Stimulated activated CD8-positive, alpha-beta memory T cell treated with anti-CD3 and anti-CD28 coated beads, Interleukin-12 subunit alpha, Interleukin-12 subunit beta, amount 100 ng/mL, for 24 hours (primary cell): ENCODE results near the gene UBA6.
A peak's percentile ranks its signal among the peaks of the same experiment; 100 is the strongest.
"Not testable (repeated sequence)": the region's sequence is repeated elsewhere in the genome, so short reads cannot be mapped to it uniquely, and the experiment has no call there.

Experiments used
- DNase-seq: peaks from one replicate; pipeline ENCODE4 v3.0.0-alpha.2; 2020; ENCODE audit errors: extremely low read depth

UBA6 gene

DNA sequence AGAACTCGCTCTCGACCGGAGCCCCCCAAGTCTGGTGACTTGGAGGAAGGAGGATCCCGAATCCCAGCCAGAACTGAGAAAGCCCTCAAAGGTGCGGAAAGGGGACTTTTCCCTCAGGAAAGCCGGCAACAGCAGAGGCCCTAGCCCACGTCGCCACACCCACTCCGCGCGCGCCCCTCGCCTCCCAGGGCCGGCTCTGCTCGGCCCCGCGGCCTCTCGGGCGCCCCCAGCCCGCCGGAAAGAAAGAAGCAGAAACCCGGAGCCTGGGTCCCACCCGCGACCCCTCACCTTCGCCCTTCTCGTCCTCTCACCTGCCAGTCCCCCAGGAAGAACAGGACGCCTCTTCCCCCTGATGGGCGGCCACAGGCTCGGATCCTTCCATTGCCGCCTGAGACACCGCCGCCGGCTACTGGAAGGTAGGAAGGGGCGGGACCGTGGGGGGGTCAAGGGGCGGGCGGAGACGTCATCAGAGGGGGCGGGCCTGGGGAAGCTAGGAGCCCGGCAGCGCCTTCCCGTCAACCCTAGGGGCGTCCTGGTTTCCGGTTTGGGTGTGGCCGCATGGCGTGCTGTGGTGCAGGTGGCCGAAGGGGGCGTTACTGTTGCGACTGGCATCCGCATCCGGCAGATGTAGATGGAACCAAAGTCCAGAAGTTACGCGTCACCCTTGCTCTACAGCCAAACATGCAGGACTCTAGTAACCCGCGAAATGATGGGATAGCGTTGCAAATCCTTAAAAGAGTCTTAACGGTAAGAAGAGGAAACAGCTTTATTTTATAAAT lies at the start of gene UBA6:
UBA6 (minus strand) TSS at position 418 of the 779 bp plus-strand sequence; CDS start at position 382, 36 bp downstream.
- DNase-seq: peak; percentile 91

DNA sequence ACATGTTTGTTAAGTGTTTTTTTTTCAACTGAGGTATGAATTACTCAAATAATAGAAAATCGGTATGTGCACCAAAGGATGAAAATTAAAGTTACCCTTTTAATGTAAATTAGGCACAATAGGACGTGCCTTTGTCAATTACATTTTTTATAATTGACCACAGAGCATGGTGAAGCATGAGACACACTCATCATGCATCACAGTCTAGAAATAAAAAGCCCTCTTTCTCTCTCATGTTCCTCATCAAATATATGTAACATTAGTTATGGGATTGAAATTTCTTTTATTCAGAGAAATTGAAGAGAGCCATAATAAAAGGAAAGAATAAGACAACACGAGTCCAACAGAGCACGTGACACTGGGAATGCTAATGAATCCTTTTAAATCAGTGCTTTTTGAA lies 49.7 kb upstream of the UBA6 start:
- DNase-seq: no peak

DNA sequence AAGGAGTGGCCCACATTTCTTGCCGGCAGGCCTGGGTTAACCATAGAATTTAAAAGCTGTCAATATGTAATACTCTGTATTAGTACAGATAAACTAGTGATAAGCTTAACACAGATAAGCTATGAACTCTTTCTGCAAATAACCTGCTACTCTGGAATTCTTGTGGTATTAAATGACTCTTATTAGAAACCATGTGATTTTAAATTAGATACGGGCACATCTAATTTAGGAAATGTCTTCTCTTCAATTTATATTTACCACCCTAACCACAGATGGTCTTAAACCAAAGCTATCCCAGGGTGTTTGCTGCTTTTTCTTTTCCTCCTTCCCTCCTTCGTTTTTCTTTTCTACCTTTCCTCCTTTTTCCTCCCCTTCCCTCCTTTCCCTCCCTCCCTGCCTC lies 48.3 kb upstream of the UBA6 start:
- DNase-seq: no peak

DNA sequence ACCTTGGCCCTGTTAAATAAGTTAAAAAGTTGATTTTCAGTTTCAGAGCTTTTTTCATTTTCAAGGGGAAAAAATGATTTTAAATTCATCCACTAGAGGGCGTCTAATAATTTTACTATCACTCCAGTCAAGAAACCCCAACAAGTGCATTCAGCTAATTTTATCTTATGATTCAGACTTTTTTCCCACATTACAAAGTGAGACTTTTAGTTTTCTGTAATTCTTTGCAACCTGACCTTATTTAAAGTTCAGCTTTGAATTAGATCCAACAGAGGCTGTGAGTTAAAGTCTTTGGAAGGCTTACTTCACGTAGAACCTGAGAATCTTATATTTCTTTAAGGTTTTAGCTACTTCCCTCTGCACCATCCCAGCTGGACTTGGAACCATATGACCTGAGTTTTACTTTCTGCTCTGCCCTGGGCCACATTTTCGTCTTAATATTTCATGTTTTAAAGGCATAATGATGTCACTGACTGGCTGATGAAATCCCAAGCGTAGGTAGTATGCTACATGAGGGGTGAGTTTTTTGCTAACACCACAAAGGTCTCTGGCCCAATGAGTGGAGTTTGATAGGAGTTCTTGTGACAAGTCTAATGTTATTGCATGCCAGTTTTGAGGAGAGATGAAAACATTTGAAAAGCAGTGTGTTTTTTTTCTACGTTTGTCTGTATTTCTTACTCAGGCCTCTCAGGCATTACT lies 46.0 kb upstream of the UBA6 start:
- no peak for DNase-seq

DNA sequence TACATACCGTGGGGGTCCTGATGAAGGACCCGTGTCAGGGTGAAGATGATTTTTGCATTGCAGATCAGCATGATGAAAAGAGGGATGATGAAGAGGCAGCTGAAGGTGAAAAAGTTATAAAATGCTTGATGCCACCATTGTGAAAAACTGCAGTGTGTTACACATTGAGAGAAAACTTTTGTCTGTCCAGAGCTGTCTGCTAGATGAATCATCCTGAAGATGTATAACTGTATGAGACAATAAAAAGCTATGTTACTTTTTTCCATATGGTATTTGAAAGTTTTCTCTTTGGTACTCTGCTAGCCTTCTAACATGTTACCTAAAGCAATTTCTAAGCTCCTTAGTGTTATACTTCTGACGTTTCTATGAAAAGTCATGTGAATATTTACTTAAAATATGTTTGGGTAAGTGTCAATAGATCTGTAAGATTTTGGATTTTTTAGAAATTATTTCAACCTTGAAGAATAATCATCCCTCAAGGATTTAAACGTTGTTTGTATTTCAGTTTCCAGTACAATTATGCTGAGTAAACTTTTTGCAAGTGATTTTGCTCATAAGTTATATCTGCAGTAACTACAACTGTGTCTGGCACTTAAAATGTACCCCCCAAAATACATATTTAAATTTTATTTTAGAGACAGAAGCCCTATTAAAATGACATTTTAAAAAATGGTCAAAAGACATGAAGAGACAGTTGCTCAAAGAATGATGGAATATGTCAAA lies 43.8 kb upstream of the UBA6 start:
- no peak for DNase-seq

DNA sequence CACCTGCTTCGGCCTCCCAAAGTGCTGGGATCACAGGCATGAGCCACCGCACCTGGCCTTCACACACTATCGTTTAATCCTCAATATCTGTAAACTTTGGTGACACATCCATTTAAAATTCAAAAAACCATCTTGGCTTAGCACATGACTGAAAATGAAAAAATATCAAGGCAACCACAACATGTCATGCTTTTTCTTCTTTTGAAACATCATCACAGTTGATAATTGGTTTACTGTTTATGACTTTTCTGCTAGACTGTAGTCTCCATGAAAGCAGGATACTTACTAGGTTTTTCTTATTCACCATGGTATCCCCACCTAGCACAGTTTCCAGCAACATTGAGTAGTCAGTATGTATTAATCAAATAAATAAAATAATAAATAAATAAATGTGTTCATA lies 42.2 kb upstream of the UBA6 start:
- DNase-seq: no peak

DNA sequence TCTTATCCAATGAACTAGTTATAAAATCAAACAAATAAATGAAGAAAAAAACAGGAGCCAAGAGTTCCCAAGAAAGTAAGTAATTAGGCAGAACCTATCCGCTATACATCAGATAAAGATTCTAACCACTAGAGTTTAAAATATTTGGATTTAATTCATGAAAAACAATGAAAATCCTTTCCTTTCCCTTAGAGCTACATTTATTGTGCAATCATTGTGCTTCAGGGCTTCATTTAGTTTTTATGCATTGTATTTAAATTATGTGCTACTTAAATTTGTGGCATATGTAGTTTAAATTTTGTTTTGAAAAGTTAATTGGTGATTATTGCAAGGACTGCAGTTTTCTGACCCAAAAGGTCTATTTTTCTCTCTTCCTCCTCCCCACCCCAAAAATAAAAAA lies 35.3 kb upstream of the UBA6 start:
- no peak for DNase-seq

DNA sequence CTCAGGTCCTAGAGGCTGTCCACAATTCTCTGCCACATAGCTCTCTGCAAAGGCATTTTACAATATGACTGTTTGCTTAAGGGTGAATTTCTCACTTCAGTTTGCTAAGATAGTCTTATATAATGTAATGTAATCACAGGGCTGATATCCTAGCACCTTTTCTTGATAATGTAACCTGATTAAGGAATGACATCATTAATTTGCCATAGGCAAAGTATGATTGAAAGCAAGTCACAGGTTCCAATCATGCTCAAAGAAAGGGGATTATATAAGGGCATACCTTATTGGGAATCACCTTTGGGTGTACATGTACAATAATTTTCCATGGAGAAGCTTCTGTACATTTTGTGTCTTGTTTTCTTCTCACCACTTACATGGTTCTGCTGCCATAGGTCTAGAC lies 34.4 kb upstream of the UBA6 start:
- no peak for DNase-seq

DNA sequence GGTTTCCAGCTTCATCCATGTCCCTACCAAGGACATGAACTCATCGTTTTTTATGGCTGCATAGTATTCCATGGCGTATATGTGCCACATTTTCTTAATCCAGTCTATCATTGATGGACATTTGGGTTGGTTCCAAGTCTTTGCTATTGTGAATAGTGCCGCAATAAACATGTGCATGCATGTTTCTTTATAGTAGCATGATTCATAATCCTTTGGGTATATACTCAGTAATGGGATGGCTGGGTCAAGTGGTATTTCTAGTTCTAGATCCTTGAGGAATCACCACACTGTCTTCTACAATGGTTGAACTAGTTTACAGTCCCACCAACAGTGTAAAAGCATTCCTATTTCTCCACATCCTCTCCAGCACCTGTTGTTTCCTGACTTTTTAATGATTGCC lies 29.6 kb upstream of the UBA6 start:
- DNase-seq: not testable (repeated sequence)

DNA sequence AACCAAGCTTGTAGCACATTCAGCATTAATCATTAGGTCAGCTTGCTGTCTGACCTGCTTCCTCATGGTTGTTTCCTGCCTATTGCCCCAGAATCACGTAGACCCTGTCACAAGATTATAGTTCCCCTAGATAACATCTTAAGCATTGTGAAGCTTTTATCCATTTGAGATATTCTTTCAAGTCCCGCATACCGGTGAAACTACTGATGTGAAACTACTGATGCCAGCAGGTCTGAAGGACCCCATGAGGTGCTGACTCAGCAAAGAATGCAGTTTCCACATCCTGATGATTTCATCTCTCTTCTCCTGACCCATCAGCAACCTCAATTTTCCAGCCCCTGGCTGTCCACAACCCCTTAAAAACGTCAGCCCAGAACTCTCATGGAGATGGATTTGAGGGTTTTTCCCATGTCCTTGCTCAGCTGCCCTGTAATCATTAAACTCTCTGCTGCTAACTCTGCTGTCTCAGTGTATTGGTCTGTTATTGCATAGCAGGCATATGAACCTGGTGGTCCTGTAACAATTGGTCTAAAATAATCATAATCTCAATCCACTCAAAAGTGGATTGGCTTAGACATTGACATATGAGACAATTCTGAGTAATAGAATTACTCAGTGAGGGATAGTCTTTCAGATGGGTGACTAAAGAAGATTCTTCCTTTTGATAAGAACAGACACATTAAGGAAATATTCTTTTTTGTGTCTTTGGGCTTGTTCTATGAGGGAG lies 26.3 kb upstream of the UBA6 start:
- no peak for DNase-seq

DNA sequence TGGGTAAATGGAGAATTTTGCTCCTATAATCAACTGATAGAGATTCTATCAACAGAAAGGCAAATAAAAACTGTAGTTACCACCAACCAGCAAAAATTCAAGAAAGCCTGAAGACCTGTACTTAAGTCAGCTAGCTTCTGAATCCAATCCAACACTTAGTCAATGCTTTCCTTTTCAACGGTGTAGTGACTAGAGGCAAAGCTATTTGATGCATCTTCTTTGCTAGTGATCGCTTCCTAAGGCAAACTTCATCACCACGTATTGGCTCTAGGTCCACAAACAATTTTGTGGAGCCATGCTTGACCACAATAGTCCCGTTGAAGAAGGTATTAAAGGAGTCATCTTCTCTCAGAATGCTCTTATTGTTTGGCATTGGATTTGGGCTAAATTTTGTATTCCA lies 25.0 kb upstream of the UBA6 start:
- DNase-seq: no peak

DNA sequence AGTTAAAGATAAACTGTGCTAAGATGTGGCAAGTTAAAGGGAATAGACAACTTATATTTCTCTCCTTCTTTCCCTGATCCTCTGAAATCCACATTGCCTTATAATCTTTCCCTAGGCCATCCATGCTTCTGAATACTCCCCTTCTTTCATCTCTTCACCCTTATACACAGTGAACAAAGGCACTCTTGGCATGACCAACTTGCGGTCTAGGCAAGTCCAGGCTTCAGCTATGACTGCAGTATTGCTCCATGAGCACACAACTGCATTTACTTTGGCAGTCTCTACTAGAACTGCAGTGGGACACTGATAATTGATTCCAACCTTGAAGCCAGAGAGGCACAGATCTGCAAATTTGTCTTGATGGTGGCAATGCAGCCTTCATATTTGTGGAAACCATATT lies 24.2 kb upstream of the UBA6 start:
- DNase-seq: no peak

DNA sequence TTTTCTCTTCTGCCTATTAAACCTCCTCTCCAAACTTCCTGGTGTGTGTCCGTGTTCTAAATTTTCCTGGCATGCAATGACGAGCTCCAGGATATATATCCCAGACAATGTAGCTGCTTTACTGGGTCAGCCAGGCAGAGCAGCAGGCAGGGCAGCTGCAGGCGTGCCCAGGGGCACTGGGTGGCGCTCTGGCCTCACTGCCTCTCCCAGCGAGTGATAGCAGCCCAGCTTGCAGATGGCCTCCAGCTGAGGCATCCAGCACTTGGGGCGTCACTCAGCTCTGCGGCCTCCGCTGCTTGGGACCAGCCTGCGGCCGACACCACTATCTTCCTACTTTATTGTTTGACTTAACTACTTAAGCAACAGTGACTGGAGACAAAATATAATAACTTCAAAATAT lies 23.0 kb upstream of the UBA6 start:
- DNase-seq: no peak

DNA sequence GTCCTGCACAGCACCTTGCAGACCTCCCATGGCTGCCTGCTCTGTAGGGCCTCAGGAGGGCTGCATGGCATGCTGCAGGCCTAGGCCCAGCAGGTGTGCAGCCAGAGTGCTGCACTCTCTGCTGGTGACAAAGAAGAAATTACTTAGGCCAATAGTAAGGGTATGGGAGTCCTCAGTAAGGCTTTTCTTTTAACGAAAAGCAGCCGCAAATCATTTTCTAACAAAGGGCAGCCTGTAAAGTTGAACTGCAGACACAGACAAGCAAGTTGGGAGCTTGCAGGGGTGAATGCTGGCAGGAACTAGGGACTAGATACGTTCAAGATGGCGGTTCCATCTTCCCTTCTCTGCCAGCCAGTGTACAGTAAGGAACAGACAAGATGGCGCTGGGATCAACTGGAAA lies 22.4 kb upstream of the UBA6 start:
- DNase-seq: no peak

DNA sequence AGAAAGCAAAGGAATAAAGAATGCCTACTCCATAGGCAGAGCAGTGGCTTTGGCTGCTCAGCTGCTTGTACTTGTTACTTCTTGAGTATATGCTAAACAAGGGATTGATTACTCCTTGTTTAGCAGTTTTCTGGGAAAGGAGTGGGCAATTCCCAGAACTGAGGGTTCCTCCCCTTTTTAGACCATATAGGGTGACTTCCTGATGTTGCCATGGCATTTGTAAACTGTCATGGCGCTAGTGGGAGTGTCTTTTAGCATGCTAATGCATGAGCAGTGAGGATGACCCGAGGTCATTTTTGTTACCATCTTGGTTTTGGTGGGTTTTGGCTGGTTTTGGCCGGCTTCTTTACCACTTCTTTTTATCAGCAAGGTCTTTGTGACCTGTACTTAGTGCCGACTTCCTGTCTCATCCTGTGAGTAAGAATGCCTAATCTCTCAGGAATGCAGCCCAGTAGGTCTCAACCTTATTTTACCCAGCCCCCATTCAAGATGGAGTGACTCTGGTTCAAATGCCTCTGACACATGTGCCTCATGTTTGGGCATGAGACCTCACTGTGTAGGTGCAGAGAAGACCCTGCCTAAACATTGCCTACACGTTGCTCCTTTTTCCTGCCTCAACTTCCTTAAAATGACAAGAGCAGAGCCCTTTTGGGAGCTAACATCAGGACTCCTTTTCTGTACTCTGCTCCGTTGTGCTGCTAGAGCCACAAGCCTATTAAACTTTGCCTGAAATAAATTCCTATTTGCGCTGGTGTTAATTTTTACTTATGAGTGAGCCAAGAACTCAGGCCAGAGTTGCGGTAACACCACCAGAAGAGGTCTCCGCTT lies 21.0 kb upstream of the UBA6 start:
- no peak for DNase-seq

DNA sequence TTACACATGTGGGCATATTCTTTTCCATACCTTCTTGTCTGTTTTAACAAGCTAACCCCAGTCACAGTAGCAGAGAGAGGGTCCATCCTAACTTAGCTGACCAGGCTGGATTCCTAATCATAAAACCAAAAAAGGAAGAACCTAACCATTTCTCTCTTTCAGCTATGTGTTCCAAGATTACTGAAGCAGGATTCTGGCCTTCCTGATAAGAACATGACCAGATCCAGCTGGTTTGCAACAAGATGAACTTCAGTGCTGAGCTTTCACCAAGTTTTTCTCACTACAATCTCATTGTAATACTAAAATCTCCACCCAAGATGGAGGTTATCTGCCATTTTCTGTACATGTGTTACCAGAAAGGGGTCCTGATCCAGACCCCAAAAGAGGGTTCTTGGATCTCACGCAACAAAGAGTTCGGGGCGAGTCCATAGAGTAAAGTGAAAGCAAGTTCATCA lies 20.4 kb upstream of the UBA6 start:
- DNase-seq: no peak

DNA sequence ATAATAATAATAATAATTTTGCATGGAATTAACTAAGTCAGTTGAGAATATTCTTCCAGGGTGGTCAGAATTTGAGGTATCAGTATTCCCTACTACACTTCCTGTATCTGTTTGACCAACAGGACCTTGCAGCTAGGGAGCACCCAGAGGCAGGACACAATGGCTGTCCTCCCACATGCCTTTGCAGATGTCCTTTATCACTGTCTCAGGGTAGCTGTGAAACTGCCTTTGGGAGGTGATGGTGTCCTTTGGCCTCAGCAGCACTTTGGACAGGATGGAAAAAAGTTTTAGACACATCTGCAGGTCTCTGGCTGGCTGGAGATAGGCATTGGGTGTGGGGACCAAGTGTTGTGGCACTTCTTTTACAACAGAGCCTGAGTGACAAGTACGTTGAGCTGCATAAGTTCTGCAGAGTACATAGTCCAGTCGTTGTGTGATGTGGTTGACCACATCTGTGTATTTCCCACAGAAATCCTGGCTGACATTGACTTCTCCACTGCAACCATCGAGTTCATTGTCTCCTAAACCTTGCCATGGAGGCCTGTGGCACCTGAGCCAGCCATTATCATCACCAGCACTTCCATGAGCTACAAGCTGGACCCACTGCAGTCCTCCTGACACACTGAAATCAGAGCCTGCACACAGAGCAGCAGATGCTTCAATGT lies 19.1 kb upstream of the UBA6 start:
- no peak for DNase-seq

DNA sequence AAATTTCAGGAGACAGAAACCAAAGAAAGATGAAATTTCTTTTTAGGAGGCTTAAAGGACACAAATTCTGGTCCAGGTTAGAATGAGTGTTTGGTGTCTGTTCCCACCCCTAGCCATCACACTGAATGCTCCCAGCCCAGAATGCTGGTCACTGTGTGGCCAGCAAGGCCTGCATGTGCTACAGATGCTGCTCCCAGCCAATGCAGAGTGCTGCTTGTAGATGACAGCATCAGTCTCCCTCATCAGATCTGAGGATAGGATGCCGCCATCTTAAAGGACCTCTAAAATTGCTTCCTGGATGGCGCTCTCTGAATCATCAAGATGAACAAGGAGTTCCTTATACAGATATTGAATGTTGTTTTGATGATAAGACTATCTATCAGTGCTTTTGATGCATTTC lies 17.9 kb upstream of the UBA6 start:
- DNase-seq: no peak

DNA sequence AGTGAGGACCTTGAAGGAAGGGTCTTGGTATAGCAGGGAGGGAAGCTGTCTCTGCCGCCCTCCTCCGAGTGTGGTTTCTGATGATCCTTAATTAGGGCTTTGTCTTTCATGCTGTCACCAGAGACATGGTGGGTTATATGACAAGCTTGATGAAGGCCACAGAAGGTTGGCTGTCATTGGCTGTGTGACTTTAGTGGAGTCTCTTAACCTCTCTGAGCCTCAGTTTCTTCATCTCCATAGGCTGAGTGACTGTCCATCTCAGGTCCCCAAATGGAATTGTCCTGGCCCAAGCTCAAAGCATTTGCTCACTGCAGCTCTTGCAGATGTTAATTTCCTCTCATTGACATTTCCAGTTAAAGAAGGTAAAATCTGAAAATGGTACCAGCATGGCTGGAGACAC lies 16.6 kb upstream of the UBA6 start:
- no peak for DNase-seq

DNA sequence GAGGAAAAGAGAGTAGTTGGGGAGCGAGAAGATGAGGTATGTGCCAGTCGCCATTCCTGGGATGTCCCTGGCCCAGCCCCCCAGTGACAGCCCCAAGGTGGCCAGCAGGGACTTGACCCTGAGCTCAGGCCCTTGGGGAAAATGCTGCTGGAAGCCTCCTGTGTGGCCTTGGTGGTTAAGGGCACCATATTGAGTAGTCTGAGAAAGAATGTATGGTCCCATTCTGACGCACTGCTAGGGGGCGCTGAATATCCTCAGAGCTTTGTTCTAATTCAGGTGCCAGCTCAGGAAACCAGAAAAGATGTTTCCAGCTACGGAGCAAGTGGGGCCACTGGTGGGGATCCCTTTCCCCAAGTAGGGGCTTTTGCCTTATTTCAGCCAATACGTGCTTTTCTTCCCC lies 14.0 kb upstream of the UBA6 start:
- no peak for DNase-seq

DNA sequence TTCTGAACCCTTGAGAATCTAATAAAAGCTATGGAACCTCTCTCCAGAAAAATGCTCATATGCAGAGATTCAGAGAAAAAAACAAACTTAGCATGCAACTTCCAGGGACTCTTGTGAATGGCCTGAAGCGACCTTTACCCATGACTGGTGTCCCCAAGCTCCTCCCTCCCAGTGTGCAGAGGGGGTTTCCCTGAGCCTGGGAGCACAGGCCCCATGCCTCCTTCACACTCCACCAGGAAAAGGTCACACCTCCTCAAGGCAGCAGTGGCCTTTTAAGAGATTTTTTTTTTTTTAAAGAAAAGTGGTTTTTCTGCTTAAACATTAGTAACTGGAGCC lies 13.3 kb upstream of the UBA6 start:
- no peak for DNase-seq
